Small intestine (tissue), 7 donors: ENCODE data around the gene SLC15A1. TPM values are rescaled to one million over a fixed set of nuclear protein-coding genes. Genes with fewer than 3 reads are reported as not detected.

Source experiments
- DNase-seq, 2 donors: peaks; one replicate each; pipeline versions ENCODE4 v3.0.0 to v3.0.0-alpha.2; 2013
- FAIRE-seq: peaks from 2 replicates; lab custom pipeline; 2012; peaks lifted over from hg19 to GRCh38; lab: Jason Lieb, UNC
- H3K27ac ChIP-seq, 3 donors: one replicate each; pipeline ENCODE4 v1.5.1; 2013; ENCODE audit warnings: low read length in 2 of 3, mild to moderate bottlenecking in 2 of 3, control low read depth in 1 of 3, inconsistent platforms in 1 of 3, low read depth in 1 of 3, moderate library complexity in 1 of 3
- H3K27me3 ChIP-seq, 3 donors: one replicate each; pipeline ENCODE4 v1.6.1; 2013; ENCODE audit warnings: low read length in 3 of 3, inconsistent platforms in 1 of 3; ENCODE audit not compliant: control insufficient read depth in 3 of 3, insufficient read depth in 3 of 3
- H3K36me3 ChIP-seq, 3 donors: one replicate each; pipeline ENCODE4 v1.6.1; 2013; ENCODE audit warnings: low read length in 3 of 3, inconsistent platforms in 1 of 3, low read depth in 1 of 3, mild to moderate bottlenecking in 1 of 3, moderate library complexity in 1 of 3; ENCODE audit not compliant: control insufficient read depth in 3 of 3, insufficient read depth in 2 of 3
- H3K4me1 ChIP-seq, 3 donors: one replicate each; pipeline ENCODE4 v1.6.1; 2013; ENCODE audit warnings: low read length in 2 of 3, inconsistent platforms in 1 of 3, low read depth in 1 of 3, mild to moderate bottlenecking in 1 of 3, moderate library complexity in 1 of 3; ENCODE audit not compliant: control insufficient read depth in 3 of 3, insufficient read depth in 2 of 3
- H3K4me3 ChIP-seq, 3 donors: one replicate each; pipeline ENCODE4 v1.5.1; 2013; ENCODE audit warnings: low read length in 3 of 3, control low read depth in 1 of 3, inconsistent platforms in 1 of 3, low read depth in 1 of 3, mild to moderate bottlenecking in 1 of 3, moderate library complexity in 1 of 3
- H3K9me3 ChIP-seq, 2 donors: one replicate each; pipeline ENCODE4 v1.6.1; 2013; ENCODE audit warnings: low read depth in 1 of 2, low read length in 1 of 2; ENCODE audit not compliant: control insufficient read depth in 2 of 2, insufficient read depth in 1 of 2
- WGBS, 3 donors: extraction: QIAGEN DNeasy Blood & Tissue Kit; methylation state at CpG; one replicate each; pipeline ENCODE4 v1.1.7; 2013; 5-methylcytosine and 5-hydroxymethylcytosine counted together
- polyA plus RNA-seq, 4 donors: library from polyadenylated mRNA; stranded (reverse) in 3 of 4; unstranded in 1 of 4; fragments of 200-250 nt in 3 of 4; fragments of 120-200 nt in 1 of 4; gene quantifications; one replicate each; pipeline versions ENCODE4 v1.2.1 to v1.2.3, GENCODE V29; 2013
- donor health status: healthy with polysubstance abuse.
- donor health status: control.
- donor health status: control.
- donor health status: Bipolar disorder and iron deficiency.
- donor health status: healthy.

SLC15A1 gene
- polyA plus RNA-seq, 4 donors, result 36.9 to 422 (median 281) TPM

DNA sequence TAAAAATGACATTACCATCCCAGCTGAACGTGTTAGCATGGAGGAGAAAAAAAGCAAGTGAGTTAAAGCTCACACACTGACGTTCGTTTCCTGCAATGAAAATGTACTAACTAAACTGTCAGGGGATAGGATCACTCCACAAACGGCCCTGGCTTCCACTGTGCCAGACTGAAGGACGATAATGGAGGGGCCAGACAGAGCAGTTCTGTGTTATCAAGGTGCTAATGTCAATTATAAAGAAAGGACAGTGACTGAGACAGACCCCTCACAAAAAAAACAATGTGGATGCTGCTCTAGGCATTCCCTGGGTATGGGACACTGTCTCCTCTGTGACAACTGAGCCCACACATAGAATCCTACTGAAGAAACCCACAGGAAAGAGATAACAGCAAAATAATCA is 43.7 kb upstream of the SLC15A1 start:
- H3K27ac ChIP-seq, result no peak overlapping the region
- FAIRE-seq, result no peak
- no peak for DNase-seq
- peaks cover 2 to 56% (median 6%) of the 10 kb centered on the region in 3 donors for H3K36me3 ChIP-seq
- H3K4me3 ChIP-seq, result no peak overlapping the region
- H3K9me3 ChIP-seq, result no peaks in the 10 kb centered on the region
- 89 to 93% (median 90%) methylated on average over 5 of the region's 5 CpGs for WGBS, 3 donors
- H3K4me1 ChIP-seq, result peaks cover 0 to 8% (median 0%) of the 10 kb centered on the region in 3 donors
- no peaks in the 10 kb centered on the region for H3K27me3 ChIP-seq

DNA sequence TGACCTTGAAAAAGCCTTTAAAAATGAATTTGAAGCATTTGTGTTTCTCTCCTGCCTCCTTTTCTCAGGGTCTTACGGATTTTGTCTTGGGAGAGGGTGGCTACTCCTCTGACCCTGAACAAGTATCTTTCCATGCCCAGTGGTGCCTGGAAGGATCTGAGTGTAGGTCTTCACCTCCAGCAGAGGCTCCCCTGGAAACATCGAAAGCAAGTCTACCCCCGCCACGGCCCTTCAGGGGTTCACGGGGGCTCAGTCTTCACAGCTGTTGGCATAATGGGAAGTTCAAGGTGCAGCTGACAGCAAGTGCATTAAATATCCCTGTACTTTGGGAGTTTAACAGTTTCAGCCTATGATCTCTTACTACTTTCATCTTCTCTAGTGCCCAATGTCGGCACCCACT is 42.7 kb upstream of the SLC15A1 start:
- Histone ChIP-seq H3K9me3 (no peaks in the 10 kb centered on the region), H3K36me3 (peaks cover 2 to 54% (median 6%) of the 10 kb centered on the region in 3 donors), H3K27me3 (no peaks in the 10 kb centered on the region), H3K4me1 (peaks cover 0 to 8% (median 0%) of the 10 kb centered on the region in 3 donors), H3K27ac (no peak overlapping the region), H3K4me3 (no peak overlapping the region)
- 91 to 96% (median 91%) methylated on average over 6 of the region's 6 CpGs for WGBS, 3 donors
- FAIRE-seq (no peak), DNase-seq (no peak)

DNA sequence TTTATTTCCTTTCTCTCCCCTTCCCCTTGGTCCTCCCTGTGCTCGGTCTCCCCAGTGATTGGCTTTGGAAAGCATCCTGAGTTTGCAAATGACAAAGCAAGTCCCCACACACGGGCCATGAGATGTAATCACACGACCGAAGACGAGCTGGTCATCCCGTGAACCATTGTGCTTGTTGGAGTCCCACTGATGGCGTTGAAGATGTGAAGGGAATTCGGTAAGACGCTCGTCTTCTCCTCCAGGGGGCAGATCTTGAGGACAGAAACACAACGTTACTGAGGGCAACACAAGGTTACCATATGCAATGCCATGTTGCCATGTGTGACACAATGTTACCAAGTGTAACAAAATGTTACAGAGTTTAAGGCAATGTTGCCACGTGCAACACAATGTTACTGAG is 42.0 kb upstream of the SLC15A1 start:
- 94 to 97% (median 96%) methylated on average over 12 of the region's 12 CpGs for WGBS, 3 donors
- FAIRE-seq (no peak), DNase-seq (no peak)
- Histone ChIP-seq H3K4me3 (no peak overlapping the region), H3K27ac (no peak overlapping the region), H3K9me3 (no peaks in the 10 kb centered on the region), H3K4me1 (peaks cover 0 to 8% (median 0%) of the 10 kb centered on the region in 3 donors), H3K36me3 (peaks cover 2 to 49% (median 4%) of the 10 kb centered on the region in 3 donors), H3K27me3 (no peaks in the 10 kb centered on the region)

DNA sequence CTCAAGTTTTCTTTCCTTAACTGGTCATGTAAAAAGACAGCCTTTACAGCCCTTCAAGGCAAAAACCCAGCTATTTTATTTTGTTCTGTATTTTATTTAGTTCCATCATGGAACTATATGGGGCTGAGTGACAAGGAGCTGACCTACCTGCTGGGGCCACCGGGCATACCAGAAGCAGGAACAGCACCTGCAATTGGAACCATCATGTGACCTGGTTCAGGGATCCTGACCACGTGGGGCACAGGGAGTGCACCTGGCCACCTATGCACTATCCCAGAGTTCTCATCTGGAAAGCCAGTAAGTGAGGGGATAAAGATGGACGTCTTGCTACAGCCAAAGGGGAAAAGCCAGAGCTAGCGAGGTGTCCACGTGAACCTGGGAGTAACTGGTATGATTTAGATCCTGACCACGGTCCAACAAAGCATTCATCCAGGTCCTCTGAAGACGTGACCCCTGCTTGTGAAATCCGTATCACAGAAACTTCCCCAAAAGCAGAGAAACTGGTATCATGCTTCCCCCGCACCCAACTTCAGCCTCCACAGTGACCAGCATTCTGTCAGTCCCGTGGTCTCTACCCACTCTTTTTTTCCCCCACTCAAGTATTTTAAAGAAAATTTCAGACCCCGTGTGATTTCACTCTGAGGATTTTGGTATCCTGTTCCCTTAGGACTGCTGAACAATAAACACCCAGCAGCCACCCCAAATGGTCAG is 40.5 kb upstream of the SLC15A1 start:
- Histone ChIP-seq H3K4me3 (no peak overlapping the region), H3K27me3 (no peaks in the 10 kb centered on the region), H3K36me3 (peaks cover 2 to 40% (median 4%) of the 10 kb centered on the region in 3 donors), H3K4me1 (peaks cover 0 to 8% (median 0%) of the 10 kb centered on the region in 3 donors), H3K27ac (peak overlapping the region in 1 of 3 donors; percentile 70), H3K9me3 (no peaks in the 10 kb centered on the region)
- 79 to 85% (median 84%) methylated on average over 11 of the region's 11 CpGs for WGBS, 3 donors
- FAIRE-seq (no peak), DNase-seq (peak in 1 of 2 donors; percentile 54)

DNA sequence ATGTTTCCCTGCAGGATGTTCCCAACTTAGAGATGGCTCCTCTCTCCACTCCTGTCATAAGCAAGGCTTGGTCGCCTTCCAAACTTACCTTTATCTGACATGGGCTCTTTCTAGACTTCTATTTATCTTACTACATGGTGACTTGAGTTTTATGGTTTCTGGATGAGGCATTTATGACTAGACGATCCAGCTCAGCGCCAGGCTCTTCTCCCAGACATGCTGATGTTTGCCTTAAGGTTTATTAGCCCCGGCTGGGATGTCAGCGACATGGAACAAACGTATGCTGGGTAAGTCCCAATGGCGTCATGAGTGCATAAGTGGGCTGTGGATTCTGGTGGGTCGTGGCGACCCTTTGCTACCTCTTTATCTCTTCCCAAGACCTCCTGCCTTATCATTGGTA is 39.8 kb upstream of the SLC15A1 start:
- Histone ChIP-seq H3K36me3 (peaks cover 2 to 36% (median 4%) of the 10 kb centered on the region in 3 donors), H3K27me3 (no peaks in the 10 kb centered on the region), H3K4me1 (peaks cover 0 to 8% (median 0%) of the 10 kb centered on the region in 3 donors), H3K9me3 (no peaks in the 10 kb centered on the region), H3K4me3 (no peak overlapping the region), H3K27ac (peak overlapping the region in 1 of 3 donors; percentile 70)
- DNase-seq, result peak in 1 of 2 donors; percentile 75
- no peak for FAIRE-seq
- 75 to 86% (median 82%) methylated on average over 9 of the region's 9 CpGs for WGBS, 3 donors

DNA sequence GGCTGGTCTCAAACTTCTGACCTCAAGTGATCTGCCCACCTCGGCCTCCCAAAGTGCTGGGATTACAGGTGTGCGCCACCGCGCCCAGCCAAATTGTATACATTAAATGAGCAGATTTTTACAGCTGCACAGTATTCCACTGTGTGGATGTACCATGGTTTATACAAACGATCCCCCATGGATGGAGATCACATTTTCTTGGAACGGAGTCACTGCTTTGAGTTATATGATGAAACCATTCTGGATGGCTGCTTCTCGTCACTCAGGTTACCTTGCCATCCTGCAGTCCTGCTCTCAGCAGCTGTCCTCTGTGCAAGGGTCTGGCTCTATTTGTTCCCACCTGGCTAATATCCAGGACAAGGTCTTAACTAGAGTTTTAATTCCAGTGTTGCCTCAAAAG is 39.1 kb upstream of the SLC15A1 start:
- H3K4me1 ChIP-seq, result peaks cover 0 to 8% (median 0%) of the 10 kb centered on the region in 3 donors
- 90 to 92% (median 90%) methylated on average over 7 of the region's 7 CpGs for WGBS, 3 donors
- FAIRE-seq (no peak), DNase-seq (no peak)
- no peaks in the 10 kb centered on the region for H3K9me3 ChIP-seq
- no peaks in the 10 kb centered on the region for H3K27me3 ChIP-seq
- H3K36me3 ChIP-seq, result peaks cover 2 to 29% (median 3%) of the 10 kb centered on the region in 3 donors
- peak overlapping the region in 1 of 3 donors; percentile 70 for H3K27ac ChIP-seq
- no peak overlapping the region for H3K4me3 ChIP-seq

DNA sequence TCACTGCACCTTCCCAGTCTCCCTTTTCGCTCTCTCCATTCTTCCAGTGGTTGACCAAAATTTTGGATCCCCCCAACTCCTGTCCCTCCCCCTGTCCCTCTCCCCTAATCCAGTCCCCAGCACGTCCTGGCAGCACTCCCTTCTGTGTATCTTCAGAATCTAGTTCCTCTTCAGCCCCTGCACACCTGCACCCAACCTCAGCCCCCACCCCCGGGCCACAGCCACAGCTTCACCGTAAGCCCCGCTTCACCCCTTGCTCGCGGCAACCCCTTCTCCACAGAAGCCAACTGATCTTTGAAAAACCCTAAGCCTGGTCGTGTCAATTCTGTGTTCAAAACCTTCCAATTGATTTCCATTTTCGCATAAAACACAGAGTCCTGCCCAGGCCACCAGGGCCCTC is 35.5 kb upstream of the SLC15A1 start:
- no peak for FAIRE-seq

DNA sequence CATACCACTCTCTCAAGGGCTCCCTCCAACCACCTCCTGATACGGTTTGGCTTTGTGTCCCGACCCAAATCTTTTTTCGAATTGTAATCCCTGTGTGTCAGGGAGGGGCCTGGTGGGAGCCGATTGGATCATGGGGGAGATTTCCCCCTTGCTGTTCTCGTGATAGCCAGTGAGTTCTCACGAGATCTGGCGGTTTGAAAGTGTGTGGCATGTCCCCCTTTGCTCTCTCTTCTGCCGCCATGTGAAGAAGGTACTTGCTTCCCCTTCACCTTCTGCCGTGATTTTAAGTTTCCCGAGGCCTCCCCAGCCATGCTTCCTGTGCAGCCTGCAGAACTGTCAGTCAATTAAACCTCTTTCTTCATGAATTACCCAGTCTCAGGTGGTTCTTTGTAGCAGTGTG is 34.7 kb upstream of the SLC15A1 start:
- FAIRE-seq, result no peak
- Histone ChIP-seq H3K27ac (no peak overlapping the region), H3K36me3 (no peaks in the 10 kb centered on the region), H3K27me3 (no peaks in the 10 kb centered on the region), H3K9me3 (no peaks in the 10 kb centered on the region), H3K4me1 (peaks cover 0 to 25% (median 0%) of the 10 kb centered on the region in 3 donors), H3K4me3 (no peak overlapping the region)
- no peak for DNase-seq
- 81 to 85% (median 84%) methylated on average over 10 of the region's 10 CpGs for WGBS, 3 donors

More for the DNA sequence above, 35.5 kb upstream of the SLC15A1 start:
- Histone ChIP-seq H3K4me3 (no peak overlapping the region), H3K4me1 (peaks cover 0 to 31% (median 0%) of the 10 kb centered on the region in 3 donors), H3K27ac (no peak overlapping the region), H3K36me3 (peaks cover 0 to 7% (median 0%) of the 10 kb centered on the region in 3 donors), H3K27me3 (no peaks in the 10 kb centered on the region), H3K9me3 (no peaks in the 10 kb centered on the region)
- no peak for DNase-seq
- WGBS, 3 donors, result 81 to 91% (median 89%) methylated on average over 9 of the region's 9 CpGs
